HL-60/S4 (cell line): ENCODE measurements around the gene PKD2.
"Not testable (repeated sequence)": the region's sequence is repeated elsewhere in the genome, so short reads cannot be mapped to it uniquely, and the experiment has no call there.

ENCODE experiments used
- in situ Hi-C: fragments of 300-500 bp; cut with MboI; formaldehyde crosslinking; loops from 2 replicates; pipeline ENCODE4 v1.14.3; 2022; ENCODE audit warnings: low sequenced_read_pairs

The PKD2 gene

GRCh38 chr4:88021824-88022223 is 14.4 kb downstream of the PKD2 start:
- in situ Hi-C loops, result no loop called here

- in situ Hi-C loops, result no loop called here
Measured at GRCh38 chr4:88022289-88022688, 14.9 kb downstream of the PKD2 start.

GRCh38 chr4:88025868-88026661 is 18.6 kb downstream of the PKD2 start:
- in situ Hi-C loops, result not testable (repeated sequence)

- in situ Hi-C loops, result no loop called here
Measured at GRCh38 chr4:88027611-88028608, 20.5 kb downstream of the PKD2 start.

- in situ Hi-C loops, result no loop called here
Measured at GRCh38 chr4:88028946-88029345, 21.5 kb downstream of the PKD2 start.

- in situ Hi-C loops, result no loop called here
Measured at GRCh38 chr4:88029556-88029955, 22.1 kb downstream of the PKD2 start.

GRCh38 chr4:88030565-88031310 is 23.3 kb downstream of the PKD2 start:
- in situ Hi-C loops, result loop anchor here (10.0 kb wide), 2 partner anchors 184 to 484 kb away; no protein-coding TSS in a partner anchor

GRCh38 chr4:88033309-88033708 is 25.9 kb downstream of the PKD2 start:
- in situ Hi-C loops, result loop anchor here (10.0 kb wide), 2 partner anchors 181 to 481 kb away; no protein-coding TSS in a partner anchor

- in situ Hi-C loops, result loop anchor here (10.0 kb wide), 2 partner anchors 180 to 480 kb away; no protein-coding TSS in a partner anchor
Measured at GRCh38 chr4:88035292-88035691, 27.9 kb downstream of the PKD2 start.

GRCh38 chr4:88037447-88037846 is 30.0 kb downstream of the PKD2 start:
- in situ Hi-C loops, result loop anchor here (10.0 kb wide), 2 partner anchors 177 to 477 kb away; no protein-coding TSS in a partner anchor

GRCh38 chr4:88037936-88038335 is 30.5 kb downstream of the PKD2 start:
- in situ Hi-C loops, result loop anchor here (10.0 kb wide), 2 partner anchors 177 to 477 kb away; no protein-coding TSS in a partner anchor

- in situ Hi-C loops, result no loop called here
Measured at GRCh38 chr4:88040707-88041106, 33.3 kb downstream of the PKD2 start.

GRCh38 chr4:88041626-88042025 is 34.2 kb downstream of the PKD2 start:
- in situ Hi-C loops, result no loop called here

GRCh38 chr4:88043001-88043400 is 35.6 kb downstream of the PKD2 start:
- in situ Hi-C loops, result no loop called here

GRCh38 chr4:88043586-88044340 is 36.3 kb downstream of the PKD2 start:
- in situ Hi-C loops, result no loop called here

- in situ Hi-C loops, result no loop called here
Measured at GRCh38 chr4:88045021-88045420, 37.6 kb downstream of the PKD2 start.

- in situ Hi-C loops, result no loop called here
Measured at GRCh38 chr4:88054229-88054628, 46.8 kb downstream of the PKD2 start.

GRCh38 chr4:88054901-88055300 is 47.5 kb downstream of the PKD2 start:
- in situ Hi-C loops, result no loop called here

- in situ Hi-C loops, result no loop called here
Measured at GRCh38 chr4:88058295-88058694, 50.9 kb downstream of the PKD2 start.

GRCh38 chr4:88059766-88060165 is 52.3 kb downstream of the PKD2 start:
- in situ Hi-C loops, result no loop called here
